Suprapubic skin (tissue), 3 donors: Measurements from ENCODE around the gene GMPR.

Source experiments
- POLR2A ChIP-seq, 2 donors: fragments of 450-650 bp; IDR thresholded peaks; one replicate each; pipeline ENCODE4 v1.6.1; 2017; ENCODE audit warnings: antibody characterized with exemption in 2 of 2, mild to moderate bottlenecking in 2 of 2, moderate library complexity in 2 of 2
- TF ChIP-seq, protein P1 (sequence below), 2 donors: fragments of 200-600 bp in 1 of 2; fragments of 450-650 bp in 1 of 2; sonication (generic) in 1 of 2; IDR thresholded peaks; one replicate each; pipeline ENCODE4 v1.5.1; 2016 to 2019; ENCODE audit warnings: antibody characterized with exemption in 2 of 2, mild to moderate bottlenecking in 1 of 2, moderate library complexity in 1 of 2

DNA sequence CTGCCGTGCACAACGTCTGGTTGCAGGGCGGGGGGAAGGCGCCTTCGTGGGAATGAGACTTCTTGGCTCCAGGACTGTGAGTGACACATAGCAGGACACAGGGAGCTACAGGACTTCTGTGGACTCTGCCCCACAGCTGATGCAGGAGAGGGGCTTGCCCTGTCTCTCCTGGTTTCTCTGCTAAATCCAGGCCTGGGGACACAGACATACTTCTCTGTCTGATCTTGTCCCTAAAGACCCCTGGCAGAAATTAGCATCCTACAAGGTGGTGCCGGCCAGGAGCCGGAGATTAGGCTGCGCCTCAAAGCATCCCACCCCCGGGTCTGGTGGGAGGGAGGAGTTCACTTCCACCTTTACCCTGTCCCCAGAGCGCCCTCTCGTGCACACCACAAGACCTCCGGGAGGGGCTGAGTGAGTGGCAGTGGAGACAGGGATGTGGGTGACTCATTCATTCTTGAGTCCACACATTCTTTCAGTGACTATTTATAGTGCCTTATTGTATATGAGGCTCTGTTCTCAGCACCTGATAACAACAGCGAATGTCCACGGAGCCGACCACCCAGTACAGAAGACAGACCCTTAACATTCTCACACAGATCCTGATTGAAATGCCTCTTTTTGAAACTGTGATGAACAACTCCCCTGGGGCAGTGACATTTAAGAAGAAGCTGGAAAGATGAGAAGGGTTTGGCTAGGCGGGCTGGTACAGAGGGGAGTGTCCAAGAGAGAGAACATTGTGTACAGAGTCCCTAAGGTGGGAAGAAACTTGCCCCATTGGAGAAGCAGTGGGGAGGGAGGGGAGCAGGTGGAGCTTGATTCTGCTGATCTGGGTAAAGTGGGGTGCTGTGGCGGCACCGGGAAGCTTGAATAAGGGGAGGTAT is 39.0 kb downstream of the GMPR start:
- TF ChIP-seq, protein P1, sequence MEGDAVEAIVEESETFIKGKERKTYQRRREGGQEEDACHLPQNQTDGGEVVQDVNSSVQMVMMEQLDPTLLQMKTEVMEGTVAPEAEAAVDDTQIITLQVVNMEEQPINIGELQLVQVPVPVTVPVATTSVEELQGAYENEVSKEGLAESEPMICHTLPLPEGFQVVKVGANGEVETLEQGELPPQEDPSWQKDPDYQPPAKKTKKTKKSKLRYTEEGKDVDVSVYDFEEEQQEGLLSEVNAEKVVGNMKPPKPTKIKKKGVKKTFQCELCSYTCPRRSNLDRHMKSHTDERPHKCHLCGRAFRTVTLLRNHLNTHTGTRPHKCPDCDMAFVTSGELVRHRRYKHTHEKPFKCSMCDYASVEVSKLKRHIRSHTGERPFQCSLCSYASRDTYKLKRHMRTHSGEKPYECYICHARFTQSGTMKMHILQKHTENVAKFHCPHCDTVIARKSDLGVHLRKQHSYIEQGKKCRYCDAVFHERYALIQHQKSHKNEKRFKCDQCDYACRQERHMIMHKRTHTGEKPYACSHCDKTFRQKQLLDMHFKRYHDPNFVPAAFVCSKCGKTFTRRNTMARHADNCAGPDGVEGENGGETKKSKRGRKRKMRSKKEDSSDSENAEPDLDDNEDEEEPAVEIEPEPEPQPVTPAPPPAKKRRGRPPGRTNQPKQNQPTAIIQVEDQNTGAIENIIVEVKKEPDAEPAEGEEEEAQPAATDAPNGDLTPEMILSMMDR (IDR thresholded peaks at IDR 0.05) = peak in 1 of 2 donors; percentile 35
- no peak for TF ChIP-seq POLR2A (IDR thresholded peaks at IDR 0.05)
